B cell (primary cell): ENCODE results near the gene NXT2.

Experiments used
- CTCF ChIP-seq: fragments of 200-600 bp; IDR thresholded peaks from one replicate; pipeline ENCODE4 v1.8.0; 2022; ENCODE audit warnings: antibody characterized with exemption, mild to moderate bottlenecking
- EZH2 ChIP-seq: IDR thresholded peaks from 2 replicates; pipeline ENCODE4 v1.6.1; 2012; ENCODE audit warnings: borderline replicate concordance, low read depth, mild to moderate bottlenecking, moderate library complexity, low read length; ENCODE audit not compliant: insufficient read depth, poor library complexity, severe bottlenecking

DNA sequence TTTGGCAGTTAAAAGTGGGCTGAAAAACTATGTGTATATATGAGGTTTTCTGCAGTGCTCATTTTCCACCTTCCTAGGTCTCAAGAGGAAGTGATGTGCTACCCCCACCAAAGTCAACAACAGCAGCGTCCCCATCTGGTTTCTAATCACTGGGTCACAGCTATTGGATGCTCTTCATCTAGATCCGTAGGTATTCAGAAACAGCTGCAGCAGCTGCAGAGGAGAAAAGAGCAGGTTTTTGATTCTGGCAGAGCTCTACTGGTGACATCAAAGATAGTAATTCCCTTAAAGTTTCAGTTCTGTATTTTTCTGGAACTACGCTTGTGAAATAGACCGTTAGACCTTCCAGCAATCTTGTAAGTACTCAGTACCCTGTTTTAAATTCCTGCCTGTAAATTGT is 49.0 kb upstream of the NXT2 start:
- TF ChIP-seq CTCF, result no peak
- TF ChIP-seq EZH2, result no peak
